Body of pancreas (tissue), 4 donors: ENCODE results near the gene ATF7IP. TPM values are rescaled to one million over a fixed set of nuclear protein-coding genes. Genes with fewer than 3 reads are reported as not detected.

Source experiments
- ATAC-seq: fragments of 150-250 bp; one replicate; pipeline ENCODE4 v1.9.1; 2016
- DNase-seq, 4 donors: peaks; one replicate each; pipeline ENCODE4 v3.0.0-alpha.2; 2019
- H3K27ac ChIP-seq, 4 donors: fragments of 200-600 bp; sonication (generic); 1 replicate in 3 of 4; 2 replicates in 1 of 4; pipeline versions ENCODE4 v1.5.1 to v1.6.1; 2016 to 2019; ENCODE audit warnings: mild to moderate bottlenecking in 1 of 4, mixed read lengths in 1 of 4, moderate library complexity in 1 of 4
- H3K27me3 ChIP-seq, 2 donors: fragments of 200-600 bp; sonication (generic); one replicate each; pipeline ENCODE4 v1.6.0; 2016; ENCODE audit warnings: mild to moderate bottlenecking in 1 of 2
- H3K36me3 ChIP-seq, 2 donors: fragments of 200-600 bp; sonication (generic); replicated peaks in 1 of 2; 2 replicates each; pipeline ENCODE4 v1.5.1; 2016; ENCODE audit warnings: low read depth in 2 of 2; ENCODE audit not compliant: insufficient read depth in 1 of 2
- H3K4me1 ChIP-seq: fragments of 200-600 bp; sonication (generic); one replicate; pipeline ENCODE4 v1.6.0; 2016
- H3K4me3 ChIP-seq, 2 donors: fragments of 200-600 bp; sonication (generic); 1 replicate in 1 of 2; 2 replicates in 1 of 2; pipeline ENCODE4 v1.5.1; 2016 to 2019
- H3K9me3 ChIP-seq, 3 donors: fragments of 200-600 bp; sonication (generic); 1 replicate in 2 of 3; 2 replicates in 1 of 3; pipeline ENCODE4 v1.5.1; 2016
- POLR2A ChIP-seq, 3 donors: fragments of 450-650 bp; IDR thresholded peaks; one replicate each; pipeline ENCODE4 v1.6.1; 2016; ENCODE audit warnings: antibody characterized with exemption in 3 of 3, mild to moderate bottlenecking in 2 of 3
- WGBS, 2 donors: methylation state at CpG; one replicate each; pipeline ENCODE4 v1.1.5; 2017; 5-methylcytosine and 5-hydroxymethylcytosine counted together
- intact Hi-C: fragments of 100-400 bp; cut with DNase I; formaldehyde crosslinking; loops from one replicate; pipeline ENCODE4 v1.15.1; 2023
- total RNA-seq, 2 donors: library from RNA; depleted of rRNA; stranded (reverse); fragments of >200 nt; gene quantifications; one replicate each; pipeline ENCODE4 v1.1.0, GENCODE V29; 2016
- TF ChIP-seq, protein P1 (sequence below), 7 experiments: fragments of 450-650 bp in 4 of 7; fragments of 200-600 bp in 3 of 7; sonication (generic) in 3 of 7; IDR thresholded peaks; one replicate each; pipeline ENCODE4 v1.5.1; 2016 to 2019; ENCODE audit warnings: antibody characterized with exemption in 7 of 7

The ATF7IP gene
- total RNA-seq, 2 donors from 2014 or later = 37.6 to 80.8 TPM

DNA sequence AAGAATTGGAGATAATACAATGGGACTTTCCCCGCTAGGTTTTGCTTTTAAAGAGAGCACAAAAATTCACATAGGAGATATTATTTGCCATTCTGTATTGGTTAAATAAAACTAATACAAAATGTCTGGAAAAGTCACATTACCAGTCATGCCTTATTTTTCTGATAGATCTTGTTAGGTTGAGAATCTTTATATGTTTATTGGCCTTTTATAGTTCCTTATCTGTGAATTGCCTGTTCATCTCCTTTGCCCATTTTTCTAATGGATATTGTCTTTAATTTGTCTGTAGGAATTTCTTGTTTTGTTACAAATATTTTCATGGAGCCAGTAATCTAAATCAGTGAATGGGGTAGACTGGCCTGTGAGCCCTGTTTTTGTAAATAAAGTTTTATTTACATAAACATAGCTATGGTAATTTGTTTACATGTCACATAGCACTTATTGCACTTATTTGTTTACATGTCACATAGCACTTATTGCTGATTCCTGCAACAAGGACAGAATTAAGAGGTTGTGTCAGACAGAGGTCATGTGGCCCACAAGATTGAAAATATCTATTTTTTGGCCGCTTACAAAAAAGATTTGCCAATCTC is 65.0 kb downstream of the ATF7IP start:
- Histone ChIP-seq H3K4me1 (no peaks in the 10 kb centered on the region), H3K36me3 (no peaks in the 10 kb centered on the region), H3K4me3 (no peak overlapping the region), H3K9me3 (no peaks in the 10 kb centered on the region), H3K27me3 (no peaks in the 10 kb centered on the region), H3K27ac (no peak overlapping the region)
- 92 to 95% methylated on average over 2 of the region's 2 CpGs for WGBS, 2 donors
- intact Hi-C loops = no loop called here
- DNase-seq (no peak), ATAC-seq (no peak)
- TF ChIP-seq, protein P1, sequence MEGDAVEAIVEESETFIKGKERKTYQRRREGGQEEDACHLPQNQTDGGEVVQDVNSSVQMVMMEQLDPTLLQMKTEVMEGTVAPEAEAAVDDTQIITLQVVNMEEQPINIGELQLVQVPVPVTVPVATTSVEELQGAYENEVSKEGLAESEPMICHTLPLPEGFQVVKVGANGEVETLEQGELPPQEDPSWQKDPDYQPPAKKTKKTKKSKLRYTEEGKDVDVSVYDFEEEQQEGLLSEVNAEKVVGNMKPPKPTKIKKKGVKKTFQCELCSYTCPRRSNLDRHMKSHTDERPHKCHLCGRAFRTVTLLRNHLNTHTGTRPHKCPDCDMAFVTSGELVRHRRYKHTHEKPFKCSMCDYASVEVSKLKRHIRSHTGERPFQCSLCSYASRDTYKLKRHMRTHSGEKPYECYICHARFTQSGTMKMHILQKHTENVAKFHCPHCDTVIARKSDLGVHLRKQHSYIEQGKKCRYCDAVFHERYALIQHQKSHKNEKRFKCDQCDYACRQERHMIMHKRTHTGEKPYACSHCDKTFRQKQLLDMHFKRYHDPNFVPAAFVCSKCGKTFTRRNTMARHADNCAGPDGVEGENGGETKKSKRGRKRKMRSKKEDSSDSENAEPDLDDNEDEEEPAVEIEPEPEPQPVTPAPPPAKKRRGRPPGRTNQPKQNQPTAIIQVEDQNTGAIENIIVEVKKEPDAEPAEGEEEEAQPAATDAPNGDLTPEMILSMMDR (IDR thresholded peaks at IDR 0.05) = no peak
- no peak for TF ChIP-seq POLR2A (IDR thresholded peaks at IDR 0.05)

DNA sequence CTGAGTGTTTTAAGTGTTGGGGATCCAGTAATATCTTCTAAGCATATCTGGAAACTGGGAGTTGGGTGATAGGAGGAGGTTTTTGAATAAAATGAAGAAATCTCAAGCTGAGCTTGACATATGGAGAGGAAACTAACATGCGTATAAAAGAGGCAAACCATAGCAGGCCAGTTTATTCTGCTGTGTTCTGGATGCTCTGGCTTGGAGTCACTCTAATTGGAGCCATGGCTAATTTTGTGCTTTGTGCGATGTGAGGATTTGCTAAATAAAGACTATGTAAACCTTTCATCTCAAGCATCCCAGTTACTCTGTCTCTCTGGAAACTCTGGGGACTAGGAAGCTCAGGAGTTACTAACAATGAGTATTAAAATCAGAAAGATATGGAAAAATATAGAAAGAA is 66.5 kb downstream of the ATF7IP start:
- intact Hi-C loops = no loop called here
- no peak for TF ChIP-seq POLR2A (IDR thresholded peaks at IDR 0.05)
- TF ChIP-seq, protein P1 (IDR thresholded peaks at IDR 0.05) = no peak
- Histone ChIP-seq H3K27ac (no peak overlapping the region), H3K36me3 (peaks cover 0 to 5% of the 10 kb centered on the region in 2 donors), H3K4me3 (no peak overlapping the region), H3K27me3 (no peaks in the 10 kb centered on the region), H3K9me3 (no peaks in the 10 kb centered on the region), H3K4me1 (no peaks in the 10 kb centered on the region)
- ATAC-seq (no peak), DNase-seq (no peak)
- WGBS, 2 donors = 91 to 93% methylated on average over 2 of the region's 2 CpGs

- WGBS, 2 donors = 93 to 100% methylated on average over 1 of the region's 1 CpG
- no peak for DNase-seq
- Histone ChIP-seq H3K4me3 (no peak overlapping the region), H3K36me3 (peaks cover under 1 to 21% of the 10 kb centered on the region in 2 donors), H3K27me3 (no peaks in the 10 kb centered on the region), H3K27ac (no peak overlapping the region), H3K9me3 (no peaks in the 10 kb centered on the region), H3K4me1 (no peaks in the 10 kb centered on the region)
- ATAC-seq = no peak
- TF ChIP-seq POLR2A (IDR thresholded peaks at IDR 0.05) = no peak
- TF ChIP-seq, protein P1 (IDR thresholded peaks at IDR 0.05) = no peak
- intact Hi-C loops = no loop called here
Measured at GRCh38 chr12:14435627-14436026, 70.1 kb downstream of the ATF7IP start.

DNA sequence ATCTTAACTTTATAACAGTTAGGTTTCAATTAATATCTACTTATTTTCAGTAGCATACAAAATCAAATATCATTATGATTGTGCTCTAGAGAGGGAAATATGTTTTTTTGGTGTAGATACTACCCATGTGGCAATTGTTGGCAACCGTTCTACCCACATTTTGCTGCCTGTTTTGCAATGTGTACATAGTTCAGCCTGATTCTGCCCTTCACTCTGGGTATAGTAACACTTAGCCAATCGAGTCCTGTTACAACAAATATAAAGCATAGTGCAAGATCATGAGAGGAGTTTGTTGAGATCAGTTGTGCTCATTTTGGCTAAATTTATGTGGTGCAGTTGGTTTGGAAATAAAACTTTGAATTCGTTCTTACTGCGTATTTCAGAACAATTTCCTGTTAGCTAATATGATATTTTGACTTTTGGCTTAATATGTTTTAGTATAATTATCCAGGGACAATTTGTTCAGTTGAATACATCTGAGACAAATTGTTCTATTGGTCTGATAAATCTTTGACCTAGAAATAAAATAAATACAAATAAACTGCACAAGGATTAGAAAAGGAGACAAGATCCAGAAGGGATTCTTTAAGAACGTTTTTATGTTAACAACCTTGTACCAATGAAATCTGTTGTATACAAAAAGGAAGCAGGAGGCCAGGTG is 76.9 kb downstream of the ATF7IP start:
- Histone ChIP-seq H3K4me1 (peaks cover 14% of the 10 kb centered on the region), H3K27me3 (no peaks in the 10 kb centered on the region), H3K27ac (peak overlapping the region in 1 of 4 donors; percentile 4), H3K36me3 (peaks cover 5 to 17% of the 10 kb centered on the region in 2 donors), H3K9me3 (no peaks in the 10 kb centered on the region), H3K4me3 (no peak overlapping the region)
- ATAC-seq (peak; percentile 67), DNase-seq (peak in 3 of 4 donors; percentile 8 to 24 (median 16))
- intact Hi-C loops = no loop called here
- WGBS, 2 donors = 73 to 78% methylated on average over 5 of the region's 5 CpGs
- TF ChIP-seq POLR2A (IDR thresholded peaks at IDR 0.05) = no peak
- TF ChIP-seq, protein P1 (IDR thresholded peaks at IDR 0.05) = no peak

- Histone ChIP-seq H3K27ac (peak overlapping the region in 1 of 4 donors; percentile 4), H3K4me3 (no peak overlapping the region), H3K9me3 (no peaks in the 10 kb centered on the region), H3K4me1 (peaks cover 14% of the 10 kb centered on the region), H3K36me3 (peaks cover 5 to 17% of the 10 kb centered on the region in 2 donors), H3K27me3 (no peaks in the 10 kb centered on the region)
- ATAC-seq (no peak), DNase-seq (no peak)
- TF ChIP-seq POLR2A (IDR thresholded peaks at IDR 0.05) = no peak
- TF ChIP-seq, protein P1 (IDR thresholded peaks at IDR 0.05) = no peak
- intact Hi-C loops = no loop called here
Measured at GRCh38 chr12:14443531-14443930, 78.0 kb downstream of the ATF7IP start.
